HG03442 (cell line): ENCODE measurements around the gene ZFPM1.

ENCODE experiments used
- ATAC-seq: cut with Tn5 transposase; IDR thresholded peaks from one replicate; pipeline ENCODE4 v1.9.1; 2021; ENCODE audit warnings: mild to moderate bottlenecking, moderate library complexity; ENCODE audit not compliant: unreplicated experiment

The ZFPM1 gene

GRCh38 chr16:88585269-88585668 is 132.2 kb downstream of the ZFPM1 start:
- no peak for ATAC-seq

- ATAC-seq: no peak
Measured at GRCh38 chr16:88585927-88586581, 133.0 kb downstream of the ZFPM1 start.
